A549 (cell line): ENCODE measurements around the gene ZNF43.

Experiments used
- CHD2 ChIP-seq: fragments of 150-350 bp; IDR thresholded peaks from 2 replicates; pipeline ENCODE4 v1.6.1; 2014; ENCODE audit warnings: low read length; ENCODE audit not compliant: partially characterized antibody
- CTCF ChIP-seq: fragments of >200 bp; sonication (Bioruptor Twin); formaldehyde crosslinking; IDR thresholded peaks from 3 replicates; pipeline ENCODE4 v1.5.1; 2016
- EP300 ChIP-seq, 2 experiments: fragments of >200 bp; sonication (Bioruptor Twin); formaldehyde crosslinking; IDR thresholded peaks; 2 replicates in 1 of 2; 3 replicates in 1 of 2; pipeline ENCODE4 v1.6.1; 2016 to 2017
- JUN ChIP-seq, 2 experiments: fragments of >200 bp; sonication (Bioruptor Twin); formaldehyde crosslinking; IDR thresholded peaks; 2 replicates in 1 of 2; 3 replicates in 1 of 2; pipeline ENCODE4 v1.6.1; 2016 to 2017
- TF ChIP-seq, protein P1 (sequence below): fragments of 450-650 bp; IDR thresholded peaks from 2 replicates; pipeline ENCODE4 v1.6.1; 2014; ENCODE audit warnings: antibody characterized with exemption
- TF ChIP-seq, protein P2 (sequence below): IDR thresholded peaks from 2 replicates; pipeline ENCODE4 v1.6.1; 2012; ENCODE audit warnings: low read depth, borderline replicate concordance

DNA sequence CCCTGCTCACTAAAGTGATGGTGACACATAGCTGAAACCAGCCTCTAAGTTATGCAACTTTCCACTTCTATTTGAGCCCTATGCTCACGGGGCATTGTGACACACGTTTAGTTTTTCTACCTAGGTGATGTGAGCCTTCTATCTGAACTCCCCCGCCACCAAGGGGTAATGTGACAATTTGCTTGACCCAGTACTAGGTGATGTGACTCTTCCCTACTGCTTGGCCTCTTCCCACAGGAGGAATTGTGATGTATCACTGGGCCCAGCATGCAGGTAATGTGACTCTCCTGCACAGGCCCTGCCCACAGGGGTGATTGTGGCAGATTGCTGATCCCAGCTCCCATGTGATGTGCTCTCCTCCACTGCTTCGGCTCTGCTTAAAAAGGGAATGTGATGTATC lies 42.7 kb upstream of the ZNF43 start:
- TF ChIP-seq, protein P1, sequence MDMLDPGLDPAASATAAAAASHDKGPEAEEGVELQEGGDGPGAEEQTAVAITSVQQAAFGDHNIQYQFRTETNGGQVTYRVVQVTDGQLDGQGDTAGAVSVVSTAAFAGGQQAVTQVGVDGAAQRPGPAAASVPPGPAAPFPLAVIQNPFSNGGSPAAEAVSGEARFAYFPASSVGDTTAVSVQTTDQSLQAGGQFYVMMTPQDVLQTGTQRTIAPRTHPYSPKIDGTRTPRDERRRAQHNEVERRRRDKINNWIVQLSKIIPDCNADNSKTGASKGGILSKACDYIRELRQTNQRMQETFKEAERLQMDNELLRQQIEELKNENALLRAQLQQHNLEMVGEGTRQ, result no peak
- TF ChIP-seq CTCF, result no peak
- no peak for TF ChIP-seq CHD2
- TF ChIP-seq, protein P2, sequence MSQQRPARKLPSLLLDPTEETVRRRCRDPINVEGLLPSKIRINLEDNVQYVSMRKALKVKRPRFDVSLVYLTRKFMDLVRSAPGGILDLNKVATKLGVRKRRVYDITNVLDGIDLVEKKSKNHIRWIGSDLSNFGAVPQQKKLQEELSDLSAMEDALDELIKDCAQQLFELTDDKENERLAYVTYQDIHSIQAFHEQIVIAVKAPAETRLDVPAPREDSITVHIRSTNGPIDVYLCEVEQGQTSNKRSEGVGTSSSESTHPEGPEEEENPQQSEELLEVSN, result no peak
- no peak for TF ChIP-seq JUN (IDR thresholded peaks at IDR 0.05)
- no peak for TF ChIP-seq EP300 (IDR thresholded peaks at IDR 0.05)
